Natural killer cell (primary cell): Measurements from ENCODE around the gene IFT74. TPM values are rescaled to one million over a fixed set of nuclear protein-coding genes. Genes with fewer than 3 reads are reported as not detected.
"Not testable (repeated sequence)": the region's sequence is repeated elsewhere in the genome, so short reads cannot be mapped to it uniquely, and the experiment has no call there.

Source experiments
- ATAC-seq, 3 donors: fragments of 150-1000 bp in 2 of 3; fragments of 200-7000 bp in 1 of 3; cut with Tn5 transposase; 1 replicate in 1 of 3; 2 replicates in 2 of 3; pipeline ENCODE4 v1.10.0; 2021; ENCODE audit warnings: mild to moderate bottlenecking in 2 of 3, moderate library complexity in 2 of 3
- DNase-seq, 2 donors: peaks; one replicate each; pipeline versions ENCODE4 v3.0.0 to v3.0.0-alpha.2; 2013 to 2021; ENCODE audit warnings: mixed read lengths in 1 of 2
- H3K27ac ChIP-seq: one replicate; pipeline ENCODE4 v1.5.1; 2013; ENCODE audit warnings: mild to moderate bottlenecking, low read length
- H3K27me3 ChIP-seq: one replicate; pipeline ENCODE4 v1.6.1; 2013; ENCODE audit warnings: low read length; ENCODE audit not compliant: control insufficient read depth, insufficient read depth
- H3K36me3 ChIP-seq: one replicate; pipeline ENCODE4 v1.6.1; 2013; ENCODE audit warnings: low read length; ENCODE audit not compliant: control insufficient read depth, insufficient read depth
- H3K4me1 ChIP-seq: one replicate; pipeline ENCODE4 v1.6.1; 2013; ENCODE audit warnings: low read length; ENCODE audit not compliant: control insufficient read depth, insufficient read depth
- H3K4me3 ChIP-seq: one replicate; pipeline ENCODE4 v1.5.1; 2013; ENCODE audit warnings: low read length
- H3K9me3 ChIP-seq: one replicate; pipeline ENCODE4 v1.6.1; 2013; ENCODE audit warnings: low read length; ENCODE audit not compliant: control insufficient read depth, insufficient read depth
- H3K27ac Mint-ChIP-seq, 2 donors: one replicate each; pipeline ENCODE4 v1.8.0; 2022; ENCODE audit warnings: mild to moderate bottlenecking in 2 of 2, mixed read lengths in 2 of 2, moderate library complexity in 1 of 2
- H3K27me3 Mint-ChIP-seq, 2 donors: one replicate each; pipeline ENCODE4 v1.8.0; 2022; ENCODE audit warnings: low read depth in 2 of 2, mixed read lengths in 2 of 2
- H3K36me3 Mint-ChIP-seq: one replicate; pipeline ENCODE4 v1.8.0; 2022; ENCODE audit warnings: mixed read lengths
- H3K4me1 Mint-ChIP-seq, 2 donors: one replicate each; pipeline ENCODE4 v1.8.0; 2022; ENCODE audit warnings: mixed read lengths in 2 of 2
- H3K4me3 Mint-ChIP-seq: one replicate; pipeline ENCODE4 v1.8.0; 2022; ENCODE audit warnings: mild to moderate bottlenecking, moderate library complexity, mixed read lengths
- H3K9me3 Mint-ChIP-seq, 2 donors: one replicate each; pipeline ENCODE4 v1.8.0; 2022; ENCODE audit warnings: mixed read lengths in 2 of 2
- CTCF ChIP-seq: fragments of 200-600 bp; IDR thresholded peaks from one replicate; pipeline ENCODE4 v1.8.0; 2022; ENCODE audit warnings: antibody characterized with exemption
- WGBS: methylation state at CpG from one replicate; pipeline ENCODE4 v1.1.7; 2013; ENCODE audit warnings: missing lambda C conversion rate; ENCODE audit not compliant: insufficient coverage; 5-methylcytosine and 5-hydroxymethylcytosine counted together
- intact Hi-C: fragments of 100-400 bp; cut with micrococcal nuclease; formaldehyde crosslinking; loops from one replicate; pipeline ENCODE4 v1.14.2; 2022
- total RNA-seq, 4 donors: library from RNA; stranded (reverse); fragments of 120-200 nt in 1 of 4; gene quantifications; one replicate each; pipeline versions ENCODE4 v1.2.3 to v1.2.4, GENCODE V29; 2013 to 2022

Gene IFT74
- total RNA-seq, 3 donors from 2014 or later (not counting 1 experiment from before 2014, with no cell fraction given), result 6.0 to 8.7 (median 7.0) TPM

GRCh38 chr9:27093384-27094067 lies 137.3 kb downstream of the IFT74 start:
- H3K4me1 Mint-ChIP-seq, result not testable (repeated sequence)

GRCh38 chr9:27094640-27095298 lies 138.6 kb downstream of the IFT74 start:
- intact Hi-C loops, result no loop called here
- WGBS, result 77% methylated on average over 3 of the region's 3 CpGs

More at GRCh38 chr9:27093384-27094067, 137.3 kb downstream of the IFT74 start:
- H3K36me3 Mint-ChIP-seq, H3K27ac Mint-ChIP-seq, H3K27ac ChIP-seq, ATAC-seq, DNase-seq, H3K9me3 ChIP-seq, H3K36me3 ChIP-seq, H3K4me3 Mint-ChIP-seq, H3K4me3 ChIP-seq, H3K27me3 ChIP-seq, H3K9me3 Mint-ChIP-seq, H3K4me1 ChIP-seq, intact Hi-C loops: not testable (repeated sequence)
- peaks cover 0 to 17% of the 10 kb centered on the region in 2 donors for H3K27me3 Mint-ChIP-seq
- WGBS, result 6% methylated on average over 17 of the region's 17 CpGs

GRCh38 chr9:27107241-27107640 lies 151.0 kb downstream of the IFT74 start:
- peaks cover 0 to 2% of the 10 kb centered on the region in 2 donors for H3K9me3 Mint-ChIP-seq

More at GRCh38 chr9:27094640-27095298, 138.6 kb downstream of the IFT74 start:
- Mint-ChIP-seq H3K27me3 (peaks cover 0 to 17% of the 10 kb centered on the region in 2 donors), H3K4me3 (no peak overlapping the region), H3K27ac (no peak overlapping the region), H3K36me3 (peaks cover 8% of the 10 kb centered on the region), H3K9me3 (peaks cover 6 to 8% of the 10 kb centered on the region in 2 donors), H3K4me1 (peaks cover 0 to 5% of the 10 kb centered on the region in 2 donors)
- H3K27me3 ChIP-seq, result no peaks in the 10 kb centered on the region
- no peak for TF ChIP-seq CTCF
- no peak for DNase-seq
- H3K4me1 ChIP-seq, result no peaks in the 10 kb centered on the region
- no peak overlapping the region for H3K27ac ChIP-seq
- no peaks in the 10 kb centered on the region for H3K9me3 ChIP-seq
- H3K36me3 ChIP-seq, result no peaks in the 10 kb centered on the region
- no peak for ATAC-seq
- no peak overlapping the region for H3K4me3 ChIP-seq

More at GRCh38 chr9:27107241-27107640, 151.0 kb downstream of the IFT74 start:
- no peaks in the 10 kb centered on the region for H3K36me3 ChIP-seq
- intact Hi-C loops, result no loop called here
- H3K27ac ChIP-seq, result no peak overlapping the region
- no peak overlapping the region for H3K27ac Mint-ChIP-seq
- H3K9me3 ChIP-seq, result no peaks in the 10 kb centered on the region
- no peaks in the 10 kb centered on the region for H3K27me3 ChIP-seq
- H3K27me3 Mint-ChIP-seq, result no peaks in the 10 kb centered on the region
- H3K36me3 Mint-ChIP-seq, result no peaks in the 10 kb centered on the region
- no peak for TF ChIP-seq CTCF
- H3K4me1 ChIP-seq, result no peaks in the 10 kb centered on the region
- H3K4me3 Mint-ChIP-seq, result no peak overlapping the region
- ATAC-seq (no peak), DNase-seq (no peak)
- no peak overlapping the region for H3K4me3 ChIP-seq
- H3K4me1 Mint-ChIP-seq, result no peaks in the 10 kb centered on the region
- WGBS, result 100% methylated on average over 2 of the region's 2 CpGs
